Activated CD8-positive, alpha-beta memory T cell treated with anti-CD3 and anti-CD28 coated beads, Interleukin-2, amount 10 ng/mL, durations not matched to agents 7 days and 5 days (primary cell): Measurements from ENCODE around the gene CEP104. TPM values are rescaled to one million over a fixed set of nuclear protein-coding genes. Genes with fewer than 3 reads are reported as not detected.

ENCODE experiments used
- ATAC-seq: fragments of 150-1000 bp; cut with Tn5 transposase; one replicate; pipeline ENCODE4 v1.10.0; 2021; ENCODE audit warnings: moderate library complexity
- CTCF ChIA-PET: fragments of 350-600 bp; sonication (Branson Sonifier 250); formaldehyde crosslinking; loops from one replicate; lab custom pipeline; 2021; ENCODE audit warnings: antibody characterized with exemption; lab: Charles Lee
- DNase-seq: peaks from one replicate; pipeline ENCODE4 v3.0.0-alpha.2; 2020
- H3K27ac Mint-ChIP-seq: one replicate; pipeline ENCODE4 v1.8.0; 2021; ENCODE audit warnings: mild to moderate bottlenecking, mixed read lengths
- H3K27me3 Mint-ChIP-seq: one replicate; pipeline ENCODE4 v1.8.0; 2021; ENCODE audit warnings: mixed read lengths
- H3K36me3 Mint-ChIP-seq: one replicate; pipeline ENCODE4 v1.8.0; 2021; ENCODE audit warnings: mild to moderate bottlenecking, mixed read lengths
- H3K4me1 Mint-ChIP-seq: one replicate; pipeline ENCODE4 v1.8.0; 2021; ENCODE audit warnings: mixed read lengths
- H3K4me3 Mint-ChIP-seq: one replicate; pipeline ENCODE4 v1.8.0; 2021; ENCODE audit warnings: mild to moderate bottlenecking, moderate library complexity, mixed read lengths
- H3K9me3 Mint-ChIP-seq: one replicate; pipeline ENCODE4 v1.8.0; 2022; ENCODE audit warnings: low read depth, mixed read lengths
- total RNA-seq, 2 experiments: library from RNA; stranded (reverse); gene quantifications; one replicate each; pipeline ENCODE4 v1.2.3, GENCODE V29; 2021

The CEP104 gene
- total RNA-seq, 2 experiments from 2014 or later, result 45.0 to 52.2 TPM

- no peak overlapping the region for H3K4me3 Mint-ChIP-seq
- H3K36me3 Mint-ChIP-seq, result peaks cover 2% of the 10 kb centered on the region
- ATAC-seq (no peak), DNase-seq (no peak)
- CTCF ChIA-PET, result no interaction called here
- H3K9me3 Mint-ChIP-seq, result no peaks in the 10 kb centered on the region
- H3K27ac Mint-ChIP-seq, result no peak overlapping the region
- H3K4me1 Mint-ChIP-seq, result peaks cover 13% of the 10 kb centered on the region
- H3K27me3 Mint-ChIP-seq, result no peaks in the 10 kb centered on the region
These were observed 5.7 kb downstream of the CEP104 start for GRCh38 chr1:3851292-3851691.

DNA sequence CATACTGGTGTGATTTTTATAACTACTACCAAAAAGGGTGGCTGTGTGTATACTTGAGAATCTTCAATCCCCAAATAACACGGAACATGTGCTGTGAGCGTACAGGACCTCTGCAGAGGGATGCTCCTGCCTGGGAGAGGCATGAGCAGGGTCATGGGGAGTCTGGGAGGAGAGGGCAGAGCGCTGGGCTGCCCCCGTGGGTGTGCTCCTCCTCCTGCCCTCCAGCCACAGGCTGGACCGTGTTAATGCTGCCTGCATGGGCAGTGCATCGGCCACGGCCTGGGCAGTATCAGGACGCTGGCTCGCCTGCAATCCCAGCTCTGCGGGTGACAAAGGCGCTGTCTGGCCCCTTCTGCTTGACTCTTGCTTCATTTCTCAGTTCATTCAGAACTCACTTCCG, 6.2 kb downstream of the CEP104 start:
- DNase-seq (no peak), ATAC-seq (no peak)
- Mint-ChIP-seq H3K4me3 (no peak overlapping the region), H3K36me3 (peaks cover 2% of the 10 kb centered on the region), H3K9me3 (no peaks in the 10 kb centered on the region), H3K27ac (no peak overlapping the region), H3K27me3 (no peaks in the 10 kb centered on the region), H3K4me1 (peaks cover 9% of the 10 kb centered on the region)
- CTCF ChIA-PET, result no interaction called here

GRCh38 chr1:3847081-3847480, 9.9 kb downstream of the CEP104 start:
- ATAC-seq, result no peak
- no peak overlapping the region for H3K27ac Mint-ChIP-seq
- no peak for DNase-seq
- no peaks in the 10 kb centered on the region for H3K27me3 Mint-ChIP-seq
- H3K36me3 Mint-ChIP-seq, result peaks cover 19% of the 10 kb centered on the region
- CTCF ChIA-PET, result interaction anchor here (1.9 kb wide), 1 partner anchor 10 kb away, joined by 7 read pairs; the partner anchor contains the start of genes CEP104 and DFFB
- no peaks in the 10 kb centered on the region for H3K9me3 Mint-ChIP-seq
- H3K4me3 Mint-ChIP-seq, result no peak overlapping the region
- no peaks in the 10 kb centered on the region for H3K4me1 Mint-ChIP-seq

DNA sequence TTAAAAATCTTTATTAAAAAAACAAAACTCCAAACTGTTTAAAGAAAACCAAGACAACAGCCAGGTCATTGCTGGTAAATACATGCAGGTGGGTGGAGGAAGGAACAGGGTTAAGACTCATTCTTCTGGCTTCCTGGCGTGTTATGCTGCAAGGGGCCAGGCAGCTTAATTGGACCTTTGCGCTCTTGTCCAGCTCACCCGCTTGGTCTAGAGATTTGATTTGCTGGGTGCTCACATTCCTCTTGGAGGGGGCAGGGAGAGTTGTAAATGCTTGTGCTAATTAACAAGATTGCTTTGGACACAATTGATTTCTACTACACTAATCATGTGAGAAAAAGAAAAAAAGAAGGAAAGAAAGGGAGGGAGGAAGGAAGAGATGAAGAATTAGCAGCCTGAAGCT, 10.5 kb downstream of the CEP104 start:
- ATAC-seq, result no peak
- Mint-ChIP-seq H3K9me3 (no peaks in the 10 kb centered on the region), H3K27ac (no peak overlapping the region), H3K4me1 (no peaks in the 10 kb centered on the region), H3K36me3 (peaks cover 19% of the 10 kb centered on the region), H3K4me3 (no peak overlapping the region), H3K27me3 (no peaks in the 10 kb centered on the region)
- no peak for DNase-seq
- CTCF ChIA-PET, result interaction anchor here (1.9 kb wide), 1 partner anchor 10 kb away, joined by 7 read pairs; the partner anchor contains the start of genes CEP104 and DFFB

GRCh38 chr1:3842912-3843311, 14.1 kb downstream of the CEP104 start:
- ATAC-seq (no peak), DNase-seq (no peak)
- H3K27me3 Mint-ChIP-seq, result no peaks in the 10 kb centered on the region
- CTCF ChIA-PET, result no interaction called here
- no peak overlapping the region for H3K4me3 Mint-ChIP-seq
- H3K36me3 Mint-ChIP-seq, result peaks cover 38% of the 10 kb centered on the region
- H3K27ac Mint-ChIP-seq, result no peak overlapping the region
- H3K4me1 Mint-ChIP-seq, result no peaks in the 10 kb centered on the region
- peaks cover 1% of the 10 kb centered on the region for H3K9me3 Mint-ChIP-seq

- Mint-ChIP-seq H3K27me3 (no peaks in the 10 kb centered on the region), H3K4me3 (no peak overlapping the region), H3K27ac (no peak overlapping the region), H3K4me1 (no peaks in the 10 kb centered on the region), H3K9me3 (peaks cover 11% of the 10 kb centered on the region), H3K36me3 (peaks cover 52% of the 10 kb centered on the region)
- CTCF ChIA-PET, result no interaction called here
- DNase-seq (no peak), ATAC-seq (no peak)
These were observed 15.5 kb downstream of the CEP104 start for GRCh38 chr1:3841491-3841890.

DNA sequence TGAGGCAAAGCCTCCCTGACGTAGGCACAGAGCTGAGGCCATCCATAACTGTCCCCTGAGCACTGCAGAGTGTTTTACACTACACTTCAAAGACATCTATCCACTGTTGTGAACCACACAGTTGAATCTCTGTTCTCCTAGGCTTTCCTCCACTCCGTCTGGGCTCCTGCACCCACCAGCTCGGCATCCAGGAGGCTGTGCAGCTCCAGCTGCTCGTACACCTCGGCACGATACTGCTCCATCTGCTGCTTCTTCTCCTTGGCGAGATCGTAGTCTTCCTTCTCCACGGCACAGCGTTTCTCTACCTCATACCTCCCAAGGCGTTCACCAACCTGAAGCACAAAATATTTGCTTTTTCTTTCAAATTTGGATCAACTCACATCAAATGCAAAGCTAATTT, 18.2 kb downstream of the CEP104 start:
- Mint-ChIP-seq H3K9me3 (peaks cover 11% of the 10 kb centered on the region), H3K36me3 (peaks cover 58% of the 10 kb centered on the region), H3K27ac (no peak overlapping the region), H3K4me1 (no peaks in the 10 kb centered on the region), H3K27me3 (no peaks in the 10 kb centered on the region), H3K4me3 (no peak overlapping the region)
- ATAC-seq, result no peak
- no peak for DNase-seq
- CTCF ChIA-PET, result interaction anchor here (1.0 kb wide), 1 partner anchor 10 kb away, joined by 3 read pairs; no protein-coding TSS in a partner anchor

DNA sequence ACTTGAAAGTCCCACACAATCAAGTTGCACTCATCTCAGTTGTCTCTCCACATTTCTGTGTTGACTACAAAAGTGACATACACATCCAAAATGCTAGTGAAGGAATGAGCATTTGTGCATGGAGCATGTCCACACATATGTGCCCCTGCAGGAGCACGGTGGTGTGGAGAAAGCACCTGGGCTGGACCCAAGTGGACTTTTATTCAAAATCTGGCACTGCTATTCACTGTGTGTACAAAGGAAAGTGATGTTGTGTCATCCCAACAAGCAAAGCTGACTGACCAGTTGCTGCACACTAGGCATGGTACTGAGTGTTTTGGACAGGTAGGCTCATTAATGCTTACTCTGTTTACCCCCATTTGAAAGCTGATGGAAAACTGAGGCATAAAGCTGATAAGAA, 19.3 kb downstream of the CEP104 start:
- CTCF ChIA-PET, result no interaction called here
- H3K36me3 Mint-ChIP-seq, result peaks cover 52% of the 10 kb centered on the region
- no peak overlapping the region for H3K27ac Mint-ChIP-seq
- no peaks in the 10 kb centered on the region for H3K4me1 Mint-ChIP-seq
- H3K27me3 Mint-ChIP-seq, result no peaks in the 10 kb centered on the region
- ATAC-seq (no peak), DNase-seq (no peak)
- no peak overlapping the region for H3K4me3 Mint-ChIP-seq
- H3K9me3 Mint-ChIP-seq, result peaks cover 11% of the 10 kb centered on the region

DNA sequence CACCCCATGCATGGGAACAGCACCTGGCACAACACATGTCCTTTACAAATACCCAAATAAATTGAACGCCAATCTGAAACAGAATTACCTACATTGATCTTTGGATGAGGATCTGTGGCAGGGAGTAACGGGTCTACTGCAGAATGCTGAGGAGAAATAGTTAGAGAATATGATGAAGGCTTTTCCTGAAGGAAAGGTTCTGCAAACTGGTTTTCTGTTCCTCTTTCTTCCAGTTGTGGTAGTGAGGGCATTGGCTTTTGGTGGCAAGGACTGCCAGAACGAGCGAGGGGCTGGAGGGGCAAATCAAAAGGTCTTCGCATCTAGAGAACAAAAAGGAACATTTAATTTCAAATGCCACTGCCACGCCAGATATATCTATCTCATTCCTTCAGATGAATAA, 19.8 kb downstream of the CEP104 start:
- Mint-ChIP-seq H3K27me3 (no peaks in the 10 kb centered on the region), H3K4me3 (no peak overlapping the region), H3K4me1 (no peaks in the 10 kb centered on the region), H3K9me3 (peaks cover 11% of the 10 kb centered on the region), H3K27ac (no peak overlapping the region), H3K36me3 (peaks cover 52% of the 10 kb centered on the region)
- DNase-seq (no peak), ATAC-seq (no peak)
- CTCF ChIA-PET, result no interaction called here

DNA sequence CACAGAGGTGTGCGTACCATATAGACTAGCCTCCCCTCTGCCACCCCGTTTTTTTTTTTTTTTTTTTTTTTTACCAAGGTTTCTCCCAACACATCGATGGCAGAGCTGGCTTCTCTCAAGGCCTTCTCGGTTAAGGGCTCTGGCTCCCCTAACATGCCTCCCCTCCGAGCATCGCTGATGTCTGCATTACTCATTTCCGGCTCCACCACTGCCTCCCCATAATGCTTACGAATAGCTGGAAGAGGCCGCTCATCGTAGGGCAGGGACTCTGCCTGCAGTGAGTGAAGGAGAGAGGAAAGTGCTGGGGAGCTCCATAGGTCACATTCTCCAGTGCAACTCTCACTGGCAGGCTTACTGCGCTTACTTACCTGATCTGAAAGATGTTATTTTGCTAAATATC, 20.6 kb downstream of the CEP104 start:
- CTCF ChIA-PET, result interaction anchor here (0.7 kb wide), 1 partner anchor 786 kb away, joined by 4 read pairs; no protein-coding TSS in a partner anchor
- H3K27me3 Mint-ChIP-seq, result no peaks in the 10 kb centered on the region
- H3K4me3 Mint-ChIP-seq, result no peak overlapping the region
- H3K9me3 Mint-ChIP-seq, result peaks cover 11% of the 10 kb centered on the region
- DNase-seq, result no peak
- no peaks in the 10 kb centered on the region for H3K4me1 Mint-ChIP-seq
- H3K36me3 Mint-ChIP-seq, result peaks cover 54% of the 10 kb centered on the region
- ATAC-seq, result no peak
- no peak overlapping the region for H3K27ac Mint-ChIP-seq

DNA sequence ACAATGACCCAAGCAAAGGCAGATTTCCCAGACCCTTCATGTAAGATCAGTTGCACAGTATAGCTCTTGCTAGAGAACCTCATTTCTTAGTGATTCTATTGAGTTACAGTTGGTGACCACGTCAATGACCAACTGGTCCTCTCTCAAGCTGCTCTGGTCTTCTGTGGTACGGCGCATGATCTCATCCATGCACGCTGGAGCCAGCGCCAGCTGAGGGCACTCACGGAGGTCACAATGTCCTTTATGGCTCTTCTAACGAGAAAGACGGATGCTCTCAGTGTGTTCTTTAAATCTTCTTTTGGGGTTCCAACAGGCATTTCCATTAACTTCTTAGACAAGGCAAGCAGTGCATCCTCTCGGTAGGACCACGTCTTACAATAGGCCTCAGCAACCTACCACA, 22.3 kb downstream of the CEP104 start:
- no peak overlapping the region for H3K27ac Mint-ChIP-seq
- CTCF ChIA-PET, result no interaction called here

GRCh38 chr1:3831689-3832088, 25.3 kb downstream of the CEP104 start:
- H3K9me3 Mint-ChIP-seq, result no peaks in the 10 kb centered on the region
- ATAC-seq (no peak), DNase-seq (no peak)
- CTCF ChIA-PET, result no interaction called here
- no peaks in the 10 kb centered on the region for H3K27me3 Mint-ChIP-seq
- H3K4me1 Mint-ChIP-seq, result no peaks in the 10 kb centered on the region
- no peak overlapping the region for H3K27ac Mint-ChIP-seq
- peaks cover 29% of the 10 kb centered on the region for H3K36me3 Mint-ChIP-seq
- no peak overlapping the region for H3K4me3 Mint-ChIP-seq

More for the DNA sequence above, 22.3 kb downstream of the CEP104 start:
- DNase-seq, result no peak
- peaks cover 11% of the 10 kb centered on the region for H3K9me3 Mint-ChIP-seq
- ATAC-seq, result no peak
- H3K4me1 Mint-ChIP-seq, result no peaks in the 10 kb centered on the region
- no peak overlapping the region for H3K4me3 Mint-ChIP-seq
- no peaks in the 10 kb centered on the region for H3K27me3 Mint-ChIP-seq
- peaks cover 56% of the 10 kb centered on the region for H3K36me3 Mint-ChIP-seq

DNA sequence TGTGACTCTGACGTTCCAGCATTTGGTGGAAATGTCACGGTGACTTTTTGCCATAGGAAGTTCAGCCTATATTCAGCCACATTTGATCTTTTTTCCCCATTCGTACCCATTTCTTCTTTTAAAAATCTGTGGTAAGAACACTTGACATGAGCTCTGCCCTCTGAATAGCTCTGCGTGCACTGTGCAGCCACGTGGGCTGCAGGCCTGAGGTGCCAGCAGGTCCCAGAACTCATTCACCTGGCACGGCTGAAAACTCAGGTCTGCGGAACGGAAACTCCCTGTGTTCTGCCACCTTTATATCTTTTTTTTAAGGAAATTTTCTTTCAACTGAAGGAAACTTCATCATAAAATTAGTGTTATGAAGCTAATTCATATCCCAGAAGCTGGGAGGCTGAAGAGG, 28.6 kb downstream of the CEP104 start:
- CTCF ChIA-PET, result interaction anchor here (1.3 kb wide), 1 partner anchor 11 kb away, joined by 3 read pairs; no protein-coding TSS in a partner anchor
- H3K27me3 Mint-ChIP-seq, result no peaks in the 10 kb centered on the region

DNA sequence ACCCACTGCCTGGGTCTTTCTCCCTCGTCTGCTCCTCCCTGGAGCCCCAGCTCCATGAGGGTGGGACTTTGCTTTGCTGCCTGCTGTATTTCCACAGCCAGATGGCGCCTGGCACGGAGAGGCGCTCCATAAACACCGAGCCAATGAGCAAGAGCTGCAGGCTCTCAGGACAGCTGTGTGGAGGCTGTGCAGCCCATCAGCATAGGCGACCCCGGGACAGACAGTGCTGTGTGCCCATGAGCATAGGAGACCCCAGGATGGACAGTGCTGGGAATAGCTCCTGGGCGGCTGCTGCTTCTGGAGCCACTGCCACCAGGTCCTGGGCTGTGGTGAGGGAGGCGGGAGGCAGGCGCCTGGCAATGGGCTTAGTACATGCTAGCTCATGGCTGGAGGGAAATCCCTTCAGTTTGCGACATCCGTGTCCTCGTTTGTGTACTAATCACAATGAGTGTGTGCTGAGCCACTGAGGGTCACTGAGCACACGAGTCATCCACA, 29.2 kb downstream of the CEP104 start:
- ATAC-seq, result no peak
- no peaks in the 10 kb centered on the region for H3K9me3 Mint-ChIP-seq
- no peak for DNase-seq
- peaks cover 17% of the 10 kb centered on the region for H3K36me3 Mint-ChIP-seq
- no peaks in the 10 kb centered on the region for H3K4me1 Mint-ChIP-seq
- CTCF ChIA-PET, result no interaction called here
- no peak overlapping the region for H3K27ac Mint-ChIP-seq
- H3K27me3 Mint-ChIP-seq, result no peaks in the 10 kb centered on the region
- H3K4me3 Mint-ChIP-seq, result no peak overlapping the region

More for the DNA sequence above, 28.6 kb downstream of the CEP104 start:
- Mint-ChIP-seq H3K4me1 (no peaks in the 10 kb centered on the region), H3K9me3 (no peaks in the 10 kb centered on the region), H3K27ac (no peak overlapping the region), H3K4me3 (no peak overlapping the region), H3K36me3 (peaks cover 17% of the 10 kb centered on the region)
- no peak for DNase-seq
- no peak for ATAC-seq
